GM19395 (cell line): ENCODE measurements around the gene S100A7A.
"Not testable (repeated sequence)": the region's sequence is repeated elsewhere in the genome, so short reads cannot be mapped to it uniquely, and the experiment has no call there.

Source experiments
- ATAC-seq: cut with Tn5 transposase; IDR thresholded peaks from one replicate; pipeline ENCODE4 v1.9.1; 2021; ENCODE audit warnings: mild to moderate bottlenecking, moderate library complexity; ENCODE audit not compliant: unreplicated experiment

The S100A7A gene

DNA sequence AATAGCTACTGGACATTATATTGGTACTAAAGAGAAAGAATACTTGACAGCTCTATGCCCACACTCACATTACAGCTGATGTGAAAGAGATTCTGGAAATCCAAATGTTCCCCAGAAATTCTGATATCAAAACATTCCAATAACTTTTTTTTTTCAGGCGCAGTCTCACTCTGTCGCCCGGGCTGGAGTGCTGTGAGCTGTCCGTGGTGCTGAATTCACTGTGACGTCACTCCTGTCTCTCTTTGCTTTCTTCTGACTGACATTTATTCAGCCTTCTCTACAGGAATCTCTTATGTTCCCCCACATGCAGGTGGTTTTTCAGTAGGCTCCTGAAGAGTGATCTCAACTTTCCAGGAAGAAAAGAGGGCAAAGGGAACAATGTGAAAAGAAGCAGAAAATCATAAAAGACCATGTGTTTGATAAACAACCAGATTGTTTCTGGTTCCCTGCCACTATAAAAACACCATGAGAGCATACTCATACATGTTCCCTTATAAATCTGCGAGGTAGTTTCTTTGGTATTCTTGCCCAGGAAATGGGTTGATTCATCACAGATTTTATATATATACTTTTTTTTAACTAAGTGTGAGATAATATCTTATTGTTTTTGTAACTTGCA lies 6.2 kb downstream of the S100A7A start:
- no peak for ATAC-seq

DNA sequence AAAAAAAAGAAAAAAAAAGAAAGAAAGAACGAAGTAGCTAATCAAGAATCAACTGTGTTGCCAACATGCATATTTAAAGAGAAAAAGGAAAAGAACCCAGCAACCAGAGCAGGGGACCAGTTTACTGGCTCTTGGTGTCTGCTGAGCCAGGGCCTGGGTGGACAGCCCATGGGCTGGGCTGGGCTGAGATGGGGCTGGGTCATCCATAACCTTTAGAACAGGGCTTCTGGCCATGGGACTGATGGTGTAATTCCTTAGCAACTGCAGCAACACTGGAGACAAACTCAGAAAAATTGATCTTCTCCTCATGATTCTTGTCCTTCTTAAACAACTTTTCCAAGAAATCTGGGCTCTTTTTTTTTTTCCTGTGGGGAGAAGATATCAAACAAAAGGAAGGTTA lies 10.5 kb downstream of the S100A7A start:
- no peak for ATAC-seq

DNA sequence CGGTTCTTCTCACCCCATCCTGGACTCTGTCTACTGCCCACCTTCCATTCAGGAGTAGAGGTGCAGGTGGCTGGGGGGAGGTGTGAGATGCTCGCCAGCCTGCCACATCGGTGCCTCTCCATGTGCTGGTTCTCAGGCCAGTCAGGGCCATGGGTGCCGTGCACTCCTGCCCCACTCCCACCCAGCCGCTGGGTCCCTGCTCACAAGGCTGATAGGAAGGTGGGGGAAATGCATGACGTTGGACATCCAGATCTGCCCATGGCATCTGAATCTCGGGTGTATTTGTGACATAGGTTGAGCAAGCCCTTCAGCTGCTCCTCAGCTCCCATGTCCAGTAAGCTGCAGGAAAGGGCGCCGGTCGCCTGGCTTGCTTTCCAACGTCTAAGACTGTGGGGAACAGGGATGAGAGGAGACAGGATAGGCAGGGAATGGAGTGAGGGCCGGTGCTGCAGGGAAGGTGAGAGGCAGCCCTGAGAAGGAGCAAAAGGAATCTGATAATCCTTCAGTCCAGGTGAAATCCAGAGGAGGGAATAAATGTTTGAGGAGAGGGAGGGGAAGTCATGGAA lies 11.8 kb downstream of the S100A7A start:
- no peak for ATAC-seq

DNA sequence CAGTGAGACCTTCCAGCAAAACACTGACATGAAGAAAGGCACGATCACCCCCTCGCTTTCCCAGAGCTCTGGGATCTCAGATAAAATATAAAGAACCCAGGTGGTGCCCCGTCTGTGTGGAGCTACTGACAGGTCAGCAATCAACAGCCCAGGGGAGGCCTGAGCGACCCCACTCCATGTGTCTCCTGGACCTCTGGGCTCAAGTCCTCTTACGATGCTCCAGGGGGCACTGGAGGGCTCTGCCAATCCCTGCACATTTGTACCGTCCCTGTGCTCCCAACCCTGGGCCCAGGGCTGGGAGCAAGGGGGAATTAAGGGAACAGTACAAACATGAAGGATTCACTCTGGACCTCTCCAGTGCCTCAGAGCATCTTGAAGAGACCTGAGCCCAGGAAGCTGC lies 12.5 kb downstream of the S100A7A start:
- no peak for ATAC-seq

DNA sequence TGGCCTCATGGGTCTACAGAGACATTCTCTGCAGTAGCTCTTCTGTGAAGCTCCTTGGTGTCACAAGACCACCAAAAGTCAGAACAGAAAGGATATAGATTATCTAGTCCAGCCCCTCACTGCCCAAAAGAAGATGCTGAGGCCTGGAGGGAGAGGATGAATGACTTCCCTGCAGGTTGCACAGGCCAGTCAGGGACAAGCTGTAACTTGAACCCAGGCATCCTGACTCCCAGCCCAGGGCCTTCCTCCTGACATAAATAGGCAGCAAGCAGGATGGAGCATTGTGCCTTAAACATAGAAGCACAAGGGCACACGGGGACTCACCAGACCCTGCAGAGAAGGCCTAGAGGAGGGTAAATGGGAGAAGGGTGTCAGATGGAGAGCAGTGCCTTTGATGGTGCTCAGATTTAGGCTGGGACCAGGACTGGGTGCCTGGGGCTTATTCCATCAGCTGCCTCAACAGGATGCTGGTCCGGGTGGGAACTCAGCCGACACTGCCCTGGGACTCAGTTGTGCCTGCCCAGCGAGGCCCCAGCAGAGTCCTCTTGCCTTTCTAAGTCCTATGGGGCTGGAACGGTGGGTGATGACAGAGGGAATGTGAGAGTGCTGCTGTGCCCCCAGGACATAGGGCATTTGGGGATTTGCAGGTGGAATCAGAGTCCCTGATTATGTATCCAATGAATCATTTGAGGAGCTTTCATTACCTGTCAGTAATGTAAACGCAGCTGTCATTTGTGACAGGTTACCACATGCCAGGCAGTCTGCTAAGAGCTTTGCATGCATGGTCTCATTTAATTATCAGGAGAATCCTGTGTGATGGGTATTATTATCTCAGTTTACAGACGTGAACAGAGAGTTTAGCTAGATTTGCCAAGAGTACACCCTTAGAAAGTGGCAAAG lies 13.2 kb downstream of the S100A7A start:
- ATAC-seq: no peak

DNA sequence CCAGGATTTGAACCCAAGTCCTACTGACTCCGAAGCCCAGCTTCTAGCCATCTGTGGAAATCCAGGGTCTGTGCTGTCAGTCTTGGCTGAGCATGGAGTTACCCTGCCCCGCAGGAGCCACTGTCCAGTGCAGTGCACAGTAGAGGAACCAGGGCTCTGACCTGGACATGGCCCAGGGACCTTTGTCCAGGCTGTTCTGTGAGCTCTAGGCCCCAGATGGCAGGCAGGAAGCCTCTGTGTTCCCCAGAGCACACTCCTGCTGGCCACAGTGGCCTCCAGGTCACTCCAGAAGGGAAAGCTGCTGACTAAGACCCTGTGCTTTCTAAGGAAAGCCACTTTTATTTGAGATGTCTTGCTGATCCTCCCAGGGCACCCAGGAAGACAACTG lies 13.8 kb downstream of the S100A7A start:
- ATAC-seq: no peak

DNA sequence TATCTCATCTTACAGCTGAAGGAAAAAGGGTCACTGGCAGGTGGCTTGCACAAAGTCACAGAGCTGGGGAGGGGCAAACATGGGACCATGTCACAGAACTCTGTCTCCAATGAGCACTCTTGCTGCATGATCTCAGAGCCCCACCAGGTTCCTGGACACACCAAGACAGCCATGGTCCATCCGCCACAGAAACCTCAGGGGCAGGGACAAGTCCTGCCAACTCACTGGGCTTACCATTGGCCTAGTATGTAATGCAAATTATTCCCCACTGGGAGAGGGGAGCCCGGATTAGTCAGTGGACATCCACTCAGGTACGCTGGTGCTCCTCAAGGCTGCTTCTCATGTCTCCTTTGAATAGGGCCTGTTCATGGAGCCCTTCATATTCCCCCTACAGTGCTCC lies 14.2 kb downstream of the S100A7A start:
- no peak for ATAC-seq

DNA sequence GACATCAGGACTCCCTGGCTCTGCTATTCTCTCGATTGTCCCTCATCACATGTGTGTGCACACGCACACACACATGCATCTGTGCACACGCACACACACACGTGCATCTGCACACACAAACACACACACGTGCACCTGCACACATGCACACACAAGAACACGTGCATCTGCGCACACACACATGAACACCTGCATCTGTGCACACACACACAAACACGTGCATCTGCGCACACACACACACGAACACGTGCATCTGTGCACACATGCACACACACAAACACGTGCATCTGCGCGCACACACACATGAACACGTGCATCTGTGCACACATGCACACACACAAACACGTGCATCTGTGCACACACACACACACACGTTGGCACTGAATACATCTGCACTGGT lies 14.7 kb downstream of the S100A7A start:
- ATAC-seq: no peak

DNA sequence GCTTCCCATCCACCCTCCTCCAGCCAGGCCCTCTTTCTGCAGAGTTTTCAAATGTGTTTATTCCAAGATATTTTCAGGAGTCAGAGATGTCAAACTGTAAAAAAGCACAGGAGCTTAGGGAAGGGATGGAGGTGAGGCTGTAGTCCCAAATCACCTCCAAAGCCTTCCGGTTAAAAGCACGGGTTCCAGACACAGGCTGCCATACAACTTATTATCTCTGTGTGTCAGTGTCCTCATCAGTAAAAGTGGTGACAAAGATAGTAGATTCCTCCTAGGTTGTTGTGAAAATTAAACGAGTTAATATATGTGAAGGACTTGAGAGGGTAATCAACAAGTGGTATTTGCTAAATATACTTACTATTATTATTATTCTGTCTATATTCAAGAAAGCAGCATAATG lies 15.1 kb downstream of the S100A7A start:
- no peak for ATAC-seq

DNA sequence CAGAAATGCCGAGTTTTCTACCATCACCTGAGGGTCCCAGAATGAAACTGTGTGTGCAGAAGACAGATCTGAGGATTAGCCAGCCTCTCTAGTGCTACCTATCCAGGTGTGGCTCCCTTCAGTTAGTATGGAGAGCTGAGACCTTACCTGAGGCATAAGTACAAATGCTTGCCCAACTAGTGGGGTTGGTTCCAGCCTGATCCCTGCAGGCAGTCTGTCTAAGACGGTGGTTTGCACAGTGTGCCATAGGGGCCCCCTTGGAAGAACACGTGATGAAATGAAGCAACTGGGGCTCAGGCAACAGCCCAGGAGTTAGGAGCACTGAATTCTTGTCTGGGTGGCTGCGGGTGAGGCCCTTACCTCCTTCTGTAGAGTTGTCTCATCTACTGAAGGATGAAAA lies 15.6 kb downstream of the S100A7A start:
- ATAC-seq: no peak

DNA sequence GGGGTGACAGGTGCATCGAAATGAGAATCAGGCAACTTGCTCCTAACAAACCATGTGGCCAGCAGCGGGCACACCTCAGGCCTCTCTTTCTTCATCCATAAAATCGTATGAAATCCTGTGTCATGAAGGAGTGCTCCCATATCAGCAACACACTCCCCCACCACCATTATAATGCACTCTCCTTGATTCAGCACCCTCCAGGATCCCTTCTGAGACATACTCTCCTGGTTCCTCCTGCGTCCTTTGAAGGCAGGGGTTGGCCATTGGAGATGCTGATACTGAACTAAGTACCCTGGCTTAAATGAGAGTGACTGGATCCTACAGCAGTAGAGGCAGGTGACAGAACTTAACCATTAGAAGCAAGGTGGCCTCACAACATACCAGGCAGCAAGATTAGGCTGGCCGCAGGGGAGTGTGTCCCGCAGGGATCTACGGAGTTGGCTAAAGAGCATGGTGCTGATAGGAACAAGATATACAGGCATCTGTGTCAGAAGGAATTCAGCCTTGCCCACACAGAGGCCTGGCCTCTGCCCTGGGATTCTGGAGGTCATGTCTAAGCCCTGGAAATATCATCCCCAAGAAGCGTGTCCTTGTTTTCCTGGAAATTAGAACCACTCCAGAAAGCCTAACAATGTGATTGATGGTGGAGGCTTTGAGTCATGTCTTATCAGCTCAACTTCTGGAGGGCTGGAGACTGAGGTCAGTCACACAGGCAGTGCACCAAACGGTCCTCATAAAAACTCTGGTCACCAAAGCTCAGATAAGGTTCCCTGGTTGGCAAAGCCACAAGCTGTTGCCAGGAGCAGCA lies 16.8 kb downstream of the S100A7A start:
- ATAC-seq: no peak

DNA sequence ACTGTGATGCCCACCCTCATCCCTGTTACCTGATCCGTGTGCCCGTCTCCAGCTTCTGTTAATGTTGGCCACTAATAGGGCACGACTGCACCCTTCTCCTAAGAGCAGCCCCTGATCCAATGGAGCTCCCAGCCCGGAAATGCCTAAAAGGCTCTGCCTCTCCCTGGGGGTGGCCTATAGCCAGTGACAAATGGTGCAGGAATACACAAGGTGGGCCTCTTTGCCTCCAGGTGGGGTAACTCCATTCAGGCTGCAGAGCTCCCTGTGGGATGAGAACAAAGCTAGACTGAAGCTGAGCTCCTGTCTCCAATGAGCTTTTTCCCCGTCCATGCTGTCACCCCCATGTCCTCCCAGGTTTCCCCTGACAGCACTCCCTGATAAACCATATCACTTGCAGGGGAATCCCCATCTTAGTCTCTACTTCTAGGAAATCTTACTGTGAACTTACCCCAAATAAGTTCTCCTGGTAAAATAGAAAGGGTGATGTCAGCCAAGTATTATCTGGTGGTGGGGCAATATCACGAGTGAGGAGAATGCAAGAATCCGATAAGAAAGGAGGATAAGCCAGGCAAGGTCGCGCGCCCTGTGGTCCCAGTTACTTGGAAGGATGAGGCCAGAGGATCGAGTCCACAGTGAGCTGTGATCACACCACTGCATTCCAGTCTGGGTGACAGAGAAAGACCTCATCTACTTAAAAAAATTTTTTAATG lies 18.6 kb downstream of the S100A7A start:
- ATAC-seq: no peak

DNA sequence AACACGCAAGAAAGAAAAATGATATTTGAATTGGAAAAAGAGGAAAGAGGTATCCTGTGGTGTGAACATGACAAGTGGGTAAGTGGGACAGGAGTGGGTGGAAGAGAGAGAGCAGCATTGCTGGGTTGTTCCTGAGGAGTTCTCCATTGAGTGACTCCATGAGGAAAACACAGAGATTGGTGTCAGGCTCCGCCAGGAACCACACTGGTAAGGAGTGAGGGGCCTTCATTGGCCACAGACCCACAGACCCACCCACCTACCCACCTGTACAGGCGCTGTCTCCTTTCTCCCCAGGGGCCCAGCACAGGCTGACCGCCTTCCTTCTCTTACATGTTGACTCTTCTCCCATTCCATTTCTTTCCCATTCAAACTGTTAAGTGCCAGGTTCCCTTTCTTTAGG lies 20.9 kb downstream of the S100A7A start:
- no peak for ATAC-seq

DNA sequence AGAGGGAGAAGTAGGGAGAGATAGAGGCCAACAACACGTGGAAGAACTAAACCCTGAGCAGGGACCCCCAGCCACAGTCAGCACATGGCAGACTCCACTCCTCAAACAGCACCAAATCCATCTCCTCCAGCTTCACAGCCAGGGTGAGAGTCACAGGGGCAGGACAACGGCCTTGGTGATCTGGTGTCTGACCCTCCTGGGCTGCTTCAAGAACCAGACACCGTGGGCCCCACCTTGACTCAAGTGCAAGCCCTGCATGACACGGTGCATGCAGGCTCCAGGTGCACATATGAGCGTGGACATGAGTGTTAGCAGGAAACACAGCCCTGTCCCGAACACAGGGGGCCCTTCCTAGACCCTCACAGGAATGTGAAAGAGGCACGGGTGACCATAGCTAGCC lies 22.3 kb downstream of the S100A7A start:
- no peak for ATAC-seq

DNA sequence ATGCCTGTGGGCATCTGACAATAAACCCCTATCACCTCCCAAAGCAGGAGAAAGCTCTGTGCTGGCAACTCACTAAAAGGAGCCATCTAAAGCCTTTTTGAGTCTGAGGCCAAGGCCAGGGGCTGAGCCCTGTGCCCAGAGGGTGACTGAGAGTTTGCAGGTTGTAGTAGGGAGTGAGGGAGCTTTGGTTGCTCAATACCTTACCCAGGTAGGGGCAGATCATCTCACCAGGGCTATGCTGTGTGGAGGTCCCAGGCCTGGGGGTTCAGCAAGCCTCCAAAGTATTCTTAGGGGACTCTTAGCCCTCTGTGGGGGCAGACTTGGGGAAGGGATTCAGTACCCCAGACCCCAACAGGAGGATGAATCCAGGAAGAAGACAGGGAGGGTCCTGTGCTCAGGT lies 23.0 kb downstream of the S100A7A start:
- no peak for ATAC-seq

DNA sequence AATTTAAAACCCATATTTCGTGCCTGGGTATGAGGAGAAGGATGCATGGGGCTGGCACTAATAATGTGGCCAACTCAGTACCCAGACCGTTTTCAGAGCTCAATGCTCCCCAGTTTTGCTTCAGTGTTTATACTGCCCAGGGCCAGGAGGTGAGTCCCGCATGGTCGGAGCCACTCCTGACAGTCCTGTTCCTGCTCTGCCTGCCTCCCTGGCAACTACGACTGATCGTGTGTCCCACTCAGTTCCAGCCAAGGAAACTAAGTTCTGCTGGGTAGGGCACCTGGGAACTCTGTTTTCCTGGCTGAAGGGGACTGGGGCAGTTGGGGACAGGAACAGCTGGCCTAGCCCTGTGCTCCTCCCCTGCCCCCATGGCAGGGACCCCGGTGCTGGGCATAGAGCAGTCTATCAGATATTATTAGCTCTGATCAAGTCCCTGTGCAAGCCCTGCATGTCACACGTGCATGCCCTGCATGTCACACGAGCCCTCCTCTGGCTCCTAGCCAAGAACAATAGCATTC lies 25.0 kb downstream of the S100A7A start:
- ATAC-seq: no peak

DNA sequence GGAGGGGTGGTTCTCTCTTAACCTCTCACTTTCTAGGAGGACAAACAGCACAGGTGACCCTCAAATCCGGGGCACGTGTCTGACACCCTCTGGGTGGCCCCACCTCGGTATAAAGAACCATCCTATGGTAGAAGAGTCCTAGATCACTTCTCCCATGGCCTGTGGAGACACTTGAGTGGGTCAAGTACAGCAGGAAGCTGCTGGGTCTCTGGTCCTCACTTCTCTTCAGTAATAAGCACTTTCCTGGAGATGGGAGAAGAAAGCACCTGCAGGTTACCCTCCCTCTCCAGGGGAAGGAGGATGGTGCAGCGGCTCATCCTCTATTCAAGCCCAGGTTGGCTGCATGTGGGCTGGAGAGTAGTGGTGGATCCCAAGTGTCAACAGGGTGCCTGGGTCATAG lies 27.2 kb downstream of the S100A7A start:
- no peak for ATAC-seq

DNA sequence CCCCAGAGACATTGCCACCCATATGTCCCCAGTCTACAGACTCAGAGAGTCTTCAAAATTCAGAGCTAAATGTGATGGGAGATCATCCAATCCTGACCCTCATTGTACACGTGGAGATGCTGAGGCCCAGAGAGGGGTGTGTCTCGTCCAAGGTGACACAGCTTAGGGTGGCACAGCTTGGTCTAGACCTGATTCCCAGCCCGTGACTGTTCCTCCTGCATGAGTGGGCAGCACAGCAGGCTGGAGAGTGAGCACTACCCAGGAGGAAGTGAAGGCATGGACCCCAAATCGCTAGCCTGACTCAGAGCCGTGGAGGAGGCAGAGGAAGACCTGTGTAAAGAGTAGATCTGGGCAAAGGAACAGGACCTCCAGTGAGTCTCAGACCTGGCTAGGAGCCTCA lies 27.8 kb downstream of the S100A7A start:
- no peak for ATAC-seq

DNA sequence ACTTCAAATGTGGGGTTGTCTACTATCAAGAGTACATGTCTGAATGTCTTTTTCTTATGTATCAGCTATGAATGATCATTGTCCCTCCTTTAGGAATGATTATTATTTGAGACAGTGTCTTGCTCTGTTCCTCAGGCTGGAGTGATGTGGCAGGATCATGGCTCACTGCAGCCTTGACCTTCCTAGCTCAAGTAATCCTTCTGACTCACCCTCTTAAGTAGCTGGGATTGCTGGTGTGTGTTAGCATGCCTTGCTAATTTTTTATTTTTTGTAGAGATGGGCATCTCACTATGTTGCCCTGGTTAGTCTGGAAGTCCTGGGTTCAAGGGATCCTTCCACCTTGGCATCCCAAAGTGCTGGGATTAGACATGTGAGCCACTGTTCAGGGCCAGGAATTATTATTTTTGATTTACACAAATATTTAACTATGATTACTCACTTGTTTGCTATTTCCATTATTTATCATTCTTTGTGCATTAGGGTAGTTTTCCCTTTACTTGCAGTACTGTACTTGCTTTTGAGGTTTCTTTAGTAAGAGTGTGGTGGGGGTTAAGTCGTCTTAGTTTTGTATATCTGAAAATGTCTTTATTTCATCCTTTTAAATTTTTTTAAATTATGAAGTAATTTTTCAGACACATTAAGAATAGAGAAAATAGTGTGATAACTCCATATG lies 31.3 kb downstream of the S100A7A start:
- no peak for ATAC-seq

DNA sequence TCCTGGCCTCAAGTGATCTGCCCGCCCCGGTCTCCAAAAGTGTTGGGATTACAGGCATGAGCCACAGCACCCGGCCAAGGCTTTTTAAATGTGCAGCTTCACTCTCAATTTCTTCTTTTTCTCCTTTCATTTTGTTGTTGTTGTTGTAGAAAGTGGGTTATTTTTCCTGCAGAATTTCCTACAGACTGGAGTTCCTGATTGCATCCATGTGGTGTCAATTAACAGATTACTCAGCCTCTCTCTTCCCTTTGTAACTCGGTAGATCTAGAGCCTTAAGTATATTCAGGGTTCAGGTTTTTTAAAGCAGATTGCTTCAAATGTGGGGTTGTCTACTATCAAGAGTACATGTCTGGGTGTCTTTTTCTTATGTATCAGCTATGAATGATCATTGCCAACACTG lies 32.5 kb downstream of the S100A7A start:
- ATAC-seq: not testable (repeated sequence)
